ENCODE data around the gene FBXO38. TPM values are rescaled to one million over a fixed set of nuclear protein-coding genes. Genes with fewer than 3 reads are reported as not detected.

FBXO38 gene
- total and polyA plus RNA-seq, 9 of the 15 experiments (the other 6 are each of a cell fraction or from before 2014, with no cell fraction given): 7.4 to 39.4 (median 29.3) TPM

DNA sequence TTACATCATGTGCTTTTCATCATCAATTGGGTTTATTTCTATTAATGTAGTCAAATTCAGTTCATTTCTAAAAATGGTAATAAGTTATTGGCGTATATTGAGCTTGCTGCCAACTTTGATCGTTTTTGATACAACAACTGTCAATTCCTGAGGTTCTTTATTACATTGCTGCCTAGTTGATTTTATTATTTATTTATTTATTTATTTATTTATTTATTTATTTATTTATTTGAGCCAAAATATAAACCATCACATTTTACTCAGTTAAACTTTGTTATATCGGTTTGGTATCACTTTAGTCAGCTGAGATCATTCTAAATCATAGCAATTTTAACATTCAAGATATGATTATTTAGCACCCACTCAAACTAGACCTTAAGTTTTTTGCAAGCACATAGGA is 100.0 kb downstream of the FBXO38 start:
- Histone ChIP-seq H3K4me3 (no peak overlapping the region), H3K4me2 (ENCODE audit: insufficient read depth, low read length) (no peak overlapping the region), H3K9ac (ENCODE audit: insufficient read depth in 1 of 2, low read depth in 2 of 2, low read length in 2 of 2) (no peak overlapping the region), H3K27ac (ENCODE audit: extremely low read depth, low read depth, low read length) (no peak overlapping the region), H4K20me1 (replicated peaks; ENCODE audit: control insufficient read depth, insufficient read depth, low read length) (no peaks in the 10 kb centered on the region), H2AFZ (ENCODE audit: low read depth, low read length) (no peak overlapping the region), H3K4me1 (replicated peaks in 1 of 2; ENCODE audit: control insufficient read depth in 2 of 2, insufficient read depth in 2 of 2, low read length in 2 of 2) (peaks cover 0 to 5% of the 10 kb centered on the region in 2 experiments; a peak in 2 of 5 replicates), H3K27me3 (ENCODE audit: control insufficient read depth in 2 of 2, insufficient read depth in 2 of 2, low read length in 2 of 2) (no peaks in the 10 kb centered on the region), H3K79me2 (ENCODE audit: control insufficient read depth, insufficient read depth, low read length) (no peaks in the 10 kb centered on the region), H3K9me1 (ENCODE audit: control insufficient read depth, insufficient read depth, low read length) (no peaks in the 10 kb centered on the region), H3K36me3 (ENCODE audit: control insufficient read depth, insufficient read depth, low read length) (no peaks in the 10 kb centered on the region), H3K9me3 (replicated peaks; ENCODE audit: control insufficient read depth, insufficient read depth, low read depth, low read length) (no peaks in the 10 kb centered on the region)
- ATAC-seq: no peak
- BruUV-seq (replicated peaks): no TSS peak
- TF ChIP-seq XRCC3 (IDR thresholded peaks at IDR 0.05): no peak
- no peak for TF ChIP-seq GTF2E2 (tag; IDR thresholded peaks at IDR 0.05)
- no peak for DNase-seq (ENCODE audit: extremely low read depth in 1 of 4, low spot score in 3 of 4)
- intact Hi-C loops (cut with micrococcal nuclease) (loop anchor here (1.0 to 2.0 kb wide), 2 partner anchors 39 to 204 kb away; no protein-coding TSS in a partner anchor), in situ Hi-C loops (cut with MboI) (no loop called here)
- 11% methylated on average over 3 of the region's 3 CpGs for WGBS (ENCODE audit: insufficient coverage, low coverage, missing lambda C conversion rate)
- POLR2A ChIA-PET: no interaction called here
- FAIRE-seq: no peak
- CTCF ChIA-PET (ENCODE audit: low intra/inter-chr PET ratio): interaction anchor here (0.6 to 1.7 kb wide), 2 partner anchors 23 to 247 kb away, joined by 3 to 4 read pairs; no protein-coding TSS in a partner anchor

GRCh38 chr5:148484651-148485050 is 100.9 kb downstream of the FBXO38 start:
- DNase-seq (ENCODE audit: extremely low read depth in 1 of 4, low spot score in 3 of 4) (no peak), ATAC-seq (no peak), FAIRE-seq (no peak)
- no peaks in the 10 kb centered on the region for H3K79me2 ChIP-seq (ENCODE audit: control insufficient read depth, insufficient read depth, low read length)
- H3K9me1 ChIP-seq (ENCODE audit: control insufficient read depth, insufficient read depth, low read length): no peaks in the 10 kb centered on the region
- no peaks in the 10 kb centered on the region for H3K9me3 ChIP-seq (replicated peaks; ENCODE audit: control insufficient read depth, insufficient read depth, low read depth, low read length)
- H4K20me1 ChIP-seq (replicated peaks; ENCODE audit: control insufficient read depth, insufficient read depth, low read length): no peaks in the 10 kb centered on the region
- H2AFZ ChIP-seq (ENCODE audit: low read depth, low read length): no peak overlapping the region
- H3K4me3 ChIP-seq: no peak overlapping the region
- H3K27me3 ChIP-seq (ENCODE audit: control insufficient read depth in 2 of 2, insufficient read depth in 2 of 2, low read length in 2 of 2): no peaks in the 10 kb centered on the region
- POLR2A ChIA-PET: interaction anchor here (0.6 kb wide), 1 partner anchor 18 kb away, joined by 3 read pairs; no protein-coding TSS in a partner anchor
- no peak overlapping the region for H3K27ac ChIP-seq (ENCODE audit: extremely low read depth, low read depth, low read length)
- peaks cover 0 to 5% of the 10 kb centered on the region in 2 experiments; a peak in 2 of 5 replicates for H3K4me1 ChIP-seq (replicated peaks in 1 of 2; ENCODE audit: control insufficient read depth in 2 of 2, insufficient read depth in 2 of 2, low read length in 2 of 2)
- no TSS peak for BruUV-seq (replicated peaks)
- in situ Hi-C loops (cut with MboI) (no loop called here), intact Hi-C loops (cut with micrococcal nuclease) (no loop called here)
- CTCF ChIA-PET (ENCODE audit: low intra/inter-chr PET ratio): no interaction called here
- H3K9ac ChIP-seq (ENCODE audit: insufficient read depth in 1 of 2, low read depth in 2 of 2, low read length in 2 of 2): no peak overlapping the region
- H3K4me2 ChIP-seq (ENCODE audit: insufficient read depth, low read length): no peak overlapping the region
- no peaks in the 10 kb centered on the region for H3K36me3 ChIP-seq (ENCODE audit: control insufficient read depth, insufficient read depth, low read length)
- TF ChIP-seq GABPB1 (CRISPR knock-in tag; IDR thresholded peaks at IDR 0.05) (no peak), CBX2 (IDR thresholded peaks at IDR 0.05; ENCODE audit: insufficient read depth, low read length, poor library complexity, severe bottlenecking) (no peak), ZNF316 (IDR thresholded peaks at IDR 0.05) (no peak), PRMT5 (CRISPR knock-in tag; IDR thresholded peaks at IDR 0.05) (no peak), TCF15 (CRISPR knock-in tag; IDR thresholded peaks at IDR 0.05) (no peak), ZBTB9 (CRISPR knock-in tag; IDR thresholded peaks at IDR 0.05) (no peak), HDAC3 (IDR thresholded peaks at IDR 0.05; ENCODE audit: borderline replicate concordance, partially characterized antibody) (no peak)
- TF ChIP-seq, protein P1, sequence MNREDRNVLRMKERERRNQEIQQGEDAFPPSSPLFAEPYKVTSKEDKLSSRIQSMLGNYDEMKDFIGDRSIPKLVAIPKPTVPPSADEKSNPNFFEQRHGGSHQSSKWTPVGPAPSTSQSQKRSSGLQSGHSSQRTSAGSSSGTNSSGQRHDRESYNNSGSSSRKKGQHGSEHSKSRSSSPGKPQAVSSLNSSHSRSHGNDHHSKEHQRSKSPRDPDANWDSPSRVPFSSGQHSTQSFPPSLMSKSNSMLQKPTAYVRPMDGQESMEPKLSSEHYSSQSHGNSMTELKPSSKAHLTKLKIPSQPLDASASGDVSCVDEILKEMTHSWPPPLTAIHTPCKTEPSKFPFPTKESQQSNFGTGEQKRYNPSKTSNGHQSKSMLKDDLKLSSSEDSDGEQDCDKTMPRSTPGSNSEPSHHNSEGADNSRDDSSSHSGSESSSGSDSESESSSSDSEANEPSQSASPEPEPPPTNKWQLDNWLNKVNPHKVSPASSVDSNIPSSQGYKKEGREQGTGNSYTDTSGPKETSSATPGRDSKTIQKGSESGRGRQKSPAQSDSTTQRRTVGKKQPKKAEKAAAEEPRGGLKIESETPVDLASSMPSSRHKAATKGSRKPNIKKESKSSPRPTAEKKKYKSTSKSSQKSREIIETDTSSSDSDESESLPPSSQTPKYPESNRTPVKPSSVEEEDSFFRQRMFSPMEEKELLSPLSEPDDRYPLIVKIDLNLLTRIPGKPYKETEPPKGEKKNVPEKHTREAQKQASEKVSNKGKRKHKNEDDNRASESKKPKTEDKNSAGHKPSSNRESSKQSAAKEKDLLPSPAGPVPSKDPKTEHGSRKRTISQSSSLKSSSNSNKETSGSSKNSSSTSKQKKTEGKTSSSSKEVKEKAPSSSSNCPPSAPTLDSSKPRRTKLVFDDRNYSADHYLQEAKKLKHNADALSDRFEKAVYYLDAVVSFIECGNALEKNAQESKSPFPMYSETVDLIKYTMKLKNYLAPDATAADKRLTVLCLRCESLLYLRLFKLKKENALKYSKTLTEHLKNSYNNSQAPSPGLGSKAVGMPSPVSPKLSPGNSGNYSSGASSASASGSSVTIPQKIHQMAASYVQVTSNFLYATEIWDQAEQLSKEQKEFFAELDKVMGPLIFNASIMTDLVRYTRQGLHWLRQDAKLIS (CRISPR knock-in tag; IDR thresholded peaks at IDR 0.05): no peak

All from K562 (cell line).